Fibroblast of lung (primary cell): ENCODE results near the gene ALDH1L1. TPM values are rescaled to one million over a fixed set of nuclear protein-coding genes. Genes with fewer than 3 reads are reported as not detected.

Experiments used
- DNase-seq, 2 donors: peaks; one replicate each; pipeline versions ENCODE4 v3.0.0 to v3.0.0-alpha.2; 2010; ENCODE audit warnings: low read depth in 2 of 2
- H2AFZ ChIP-seq: 2 replicates; pipeline ENCODE4 v1.5.1; 2012; ENCODE audit warnings: low read length, control low read depth, inconsistent platforms
- H3K27ac ChIP-seq: 2 replicates; pipeline ENCODE4 v1.5.1; 2011; ENCODE audit warnings: low read length, control low read depth; ENCODE audit not compliant: insufficient read depth
- H3K27me3 ChIP-seq: 2 replicates; pipeline ENCODE4 v1.5.1; 2011; ENCODE audit warnings: mild to moderate bottlenecking, low read length; ENCODE audit not compliant: control insufficient read depth, insufficient read depth
- H3K36me3 ChIP-seq: 2 replicates; pipeline ENCODE4 v1.5.1; 2011; ENCODE audit warnings: low read length; ENCODE audit not compliant: control insufficient read depth, insufficient read depth
- H3K4me1 ChIP-seq: 2 replicates; pipeline ENCODE4 v1.5.1; 2011; ENCODE audit warnings: low read length; ENCODE audit not compliant: control insufficient read depth, insufficient read depth; ENCODE audit errors: extremely low read depth
- H3K4me2 ChIP-seq: 2 replicates; pipeline ENCODE4 v1.5.1; 2011; ENCODE audit warnings: low read length, control low read depth; ENCODE audit not compliant: insufficient read depth; ENCODE audit errors: extremely low read depth
- H3K4me3 ChIP-seq, 4 experiments: fragments of 200-600 bp in 1 of 4; sonication (generic) in 1 of 4; replicated peaks in 1 of 4; 2 replicates each; pipeline ENCODE4 v1.5.1; 2011 to 2016; ENCODE audit warnings: low read length in 4 of 4, low read depth in 3 of 4, mild to moderate bottlenecking in 3 of 4, control low read depth in 2 of 4, inconsistent platforms in 1 of 4, mixed read lengths in 1 of 4; ENCODE audit not compliant: insufficient read depth in 1 of 4; ENCODE audit errors: control extremely low read depth in 1 of 4
- H3K79me2 ChIP-seq: 2 replicates; pipeline ENCODE4 v1.5.1; 2012; ENCODE audit warnings: mild to moderate bottlenecking, low read length, inconsistent platforms; ENCODE audit not compliant: control insufficient read depth, insufficient read depth
- H3K9ac ChIP-seq: 2 replicates; pipeline ENCODE4 v1.5.1; 2011; ENCODE audit warnings: mild to moderate bottlenecking, low read length, control low read depth; ENCODE audit not compliant: insufficient read depth
- H3K9me3 ChIP-seq: 2 replicates; pipeline ENCODE4 v1.5.1; 2012; ENCODE audit warnings: low read depth, low read length; ENCODE audit not compliant: control insufficient read depth, insufficient read depth
- H4K20me1 ChIP-seq: 2 replicates; pipeline ENCODE4 v1.5.1; 2011; ENCODE audit warnings: low read length; ENCODE audit not compliant: control insufficient read depth, insufficient read depth; ENCODE audit errors: extremely low read depth
- EZH2 ChIP-seq: IDR thresholded peaks from 2 replicates; pipeline ENCODE4 v1.5.1; 2012; ENCODE audit warnings: low read length, control low read depth, mild to moderate bottlenecking; ENCODE audit errors: missing control alignments
- polyA plus RNA-seq, 2 donors: library from polyadenylated mRNA; depleted of rRNA in 1 of 2; stranded (reverse) in 1 of 2; unstranded in 1 of 2; fragments of >200 nt; gene quantifications; 2 replicates each; pipeline ENCODE4 v1.2.1, GENCODE V29; 2011 to 2012; ENCODE audit warnings: missing spikeins in 1 of 2
- total RNA-seq: library from RNA; depleted of rRNA; stranded (reverse); fragments of >200 nt; gene quantifications from 2 replicates; pipeline ENCODE4 v1.2.1, GENCODE V29; 2014
- TF ChIP-seq, protein P1 (sequence below), 2 donors: IDR thresholded peaks in 1 of 2; conservative IDR thresholded peaks in 1 of 2; 1 replicate in 1 of 2; 2 replicates in 1 of 2; pipeline ENCODE4 v1.5.1; 2011 to 2012; ENCODE audit warnings: low read length in 2 of 2, control low read depth in 1 of 2, inconsistent platforms in 1 of 2, low read depth in 1 of 2, mild to moderate bottlenecking in 1 of 2

ALDH1L1 gene
- total and polyA plus RNA-seq, 2 donors (not counting 1 experiment from before 2014, with no cell fraction given) = not detected

DNA sequence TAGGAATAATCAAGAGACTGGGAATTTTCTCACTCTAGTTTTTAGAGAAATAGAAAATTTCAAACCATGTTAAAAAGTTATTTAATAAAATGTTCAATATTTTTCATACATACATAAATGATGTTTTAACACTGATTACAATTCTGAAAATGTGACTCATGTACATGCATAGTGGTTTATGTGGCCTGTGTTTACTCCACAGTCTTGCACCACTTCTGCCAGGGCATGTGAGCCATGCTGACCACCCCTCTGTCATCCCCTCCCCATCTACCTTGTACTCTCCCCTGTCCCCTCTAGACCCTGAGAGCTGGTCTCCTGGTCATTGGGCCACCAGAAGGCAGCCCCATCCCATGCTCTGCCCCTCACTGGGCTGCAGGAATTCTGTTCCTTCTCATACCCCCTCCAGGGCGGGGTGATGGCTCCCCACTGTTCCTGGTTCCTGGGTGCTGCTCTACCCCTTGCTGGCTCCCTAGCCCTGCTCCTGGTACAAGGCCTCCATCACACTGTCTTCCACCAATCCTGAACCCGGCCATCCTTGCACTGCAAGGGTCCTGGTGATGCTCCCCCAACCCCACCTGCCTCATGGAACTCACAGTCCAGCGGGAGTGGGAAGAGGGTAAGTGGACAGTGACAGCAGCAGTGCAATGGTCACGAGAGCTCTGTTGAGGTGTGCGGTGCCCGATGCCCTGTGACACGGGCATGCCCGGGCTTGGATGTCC lies 72.3 kb downstream of the ALDH1L1 start:
- H2AFZ ChIP-seq = no peak overlapping the region
- no peak overlapping the region for H3K4me3 ChIP-seq
- H3K4me1 ChIP-seq = no peaks in the 10 kb centered on the region
- no peaks in the 10 kb centered on the region for H3K36me3 ChIP-seq
- no peak for DNase-seq
- no peak overlapping the region for H3K27ac ChIP-seq
- H3K27me3 ChIP-seq = peaks cover 2% of the 10 kb centered on the region
- no peaks in the 10 kb centered on the region for H4K20me1 ChIP-seq
- no peaks in the 10 kb centered on the region for H3K9me3 ChIP-seq
- no peak for TF ChIP-seq EZH2
- TF ChIP-seq, protein P1, sequence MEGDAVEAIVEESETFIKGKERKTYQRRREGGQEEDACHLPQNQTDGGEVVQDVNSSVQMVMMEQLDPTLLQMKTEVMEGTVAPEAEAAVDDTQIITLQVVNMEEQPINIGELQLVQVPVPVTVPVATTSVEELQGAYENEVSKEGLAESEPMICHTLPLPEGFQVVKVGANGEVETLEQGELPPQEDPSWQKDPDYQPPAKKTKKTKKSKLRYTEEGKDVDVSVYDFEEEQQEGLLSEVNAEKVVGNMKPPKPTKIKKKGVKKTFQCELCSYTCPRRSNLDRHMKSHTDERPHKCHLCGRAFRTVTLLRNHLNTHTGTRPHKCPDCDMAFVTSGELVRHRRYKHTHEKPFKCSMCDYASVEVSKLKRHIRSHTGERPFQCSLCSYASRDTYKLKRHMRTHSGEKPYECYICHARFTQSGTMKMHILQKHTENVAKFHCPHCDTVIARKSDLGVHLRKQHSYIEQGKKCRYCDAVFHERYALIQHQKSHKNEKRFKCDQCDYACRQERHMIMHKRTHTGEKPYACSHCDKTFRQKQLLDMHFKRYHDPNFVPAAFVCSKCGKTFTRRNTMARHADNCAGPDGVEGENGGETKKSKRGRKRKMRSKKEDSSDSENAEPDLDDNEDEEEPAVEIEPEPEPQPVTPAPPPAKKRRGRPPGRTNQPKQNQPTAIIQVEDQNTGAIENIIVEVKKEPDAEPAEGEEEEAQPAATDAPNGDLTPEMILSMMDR (conservative IDR thresholded peaks at IDR 0.05 in 1 of 2, IDR thresholded peaks at IDR 0.05 in 1 of 2; ENCODE audit: low read depth in 1 of 2, low read length in 2 of 2) = no peak
- H3K79me2 ChIP-seq = no peaks in the 10 kb centered on the region
- H3K9ac ChIP-seq = no peak overlapping the region
- H3K4me2 ChIP-seq = no peak overlapping the region

DNA sequence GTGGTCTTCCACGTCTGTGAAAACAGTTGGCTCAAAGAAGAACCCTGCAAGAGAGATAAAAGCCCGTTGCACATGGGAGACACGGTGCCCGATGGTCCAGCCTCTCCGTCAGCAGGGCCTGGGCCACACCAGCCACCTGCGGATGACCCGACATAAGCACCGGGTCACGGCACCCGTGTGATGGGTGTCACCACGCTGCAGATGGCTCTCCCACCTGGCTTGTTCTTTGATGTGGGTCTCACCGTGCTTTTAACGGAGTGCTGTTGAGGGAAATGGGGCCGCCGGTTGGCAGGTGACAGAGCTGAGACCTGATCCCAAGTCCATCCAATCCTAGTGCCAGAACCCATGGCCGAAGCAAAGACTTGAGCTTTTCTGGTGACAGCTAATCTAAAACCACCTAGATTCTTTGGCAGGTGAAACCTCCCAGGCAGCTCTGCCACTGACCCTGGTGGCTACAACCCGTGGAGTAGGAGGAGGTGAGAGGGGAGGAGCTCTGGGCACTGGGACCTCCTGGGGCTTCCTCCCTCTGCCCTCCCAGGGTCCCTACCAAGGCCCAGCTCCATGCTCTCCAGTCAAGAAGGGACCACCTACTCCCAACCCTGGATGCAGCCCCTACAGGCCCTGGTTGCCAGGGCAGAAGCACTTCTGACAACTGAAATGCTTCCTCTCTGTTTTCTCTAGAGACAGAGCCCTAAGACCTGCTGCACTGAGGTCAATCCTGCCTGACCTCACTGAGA lies 73.0 kb downstream of the ALDH1L1 start:
- Histone ChIP-seq H3K9ac (no peak overlapping the region), H2AFZ (no peak overlapping the region), H3K79me2 (no peaks in the 10 kb centered on the region), H3K4me1 (no peaks in the 10 kb centered on the region), H3K27me3 (peaks cover 2% of the 10 kb centered on the region), H3K36me3 (no peaks in the 10 kb centered on the region), H3K4me3 (no peak overlapping the region), H3K4me2 (no peak overlapping the region), H3K9me3 (no peaks in the 10 kb centered on the region), H3K27ac (no peak overlapping the region), H4K20me1 (no peaks in the 10 kb centered on the region)
- TF ChIP-seq EZH2 = no peak
- TF ChIP-seq, protein P1 (conservative IDR thresholded peaks at IDR 0.05 in 1 of 2, IDR thresholded peaks at IDR 0.05 in 1 of 2; ENCODE audit: low read depth in 1 of 2, low read length in 2 of 2) = no peak
- no peak for DNase-seq

DNA sequence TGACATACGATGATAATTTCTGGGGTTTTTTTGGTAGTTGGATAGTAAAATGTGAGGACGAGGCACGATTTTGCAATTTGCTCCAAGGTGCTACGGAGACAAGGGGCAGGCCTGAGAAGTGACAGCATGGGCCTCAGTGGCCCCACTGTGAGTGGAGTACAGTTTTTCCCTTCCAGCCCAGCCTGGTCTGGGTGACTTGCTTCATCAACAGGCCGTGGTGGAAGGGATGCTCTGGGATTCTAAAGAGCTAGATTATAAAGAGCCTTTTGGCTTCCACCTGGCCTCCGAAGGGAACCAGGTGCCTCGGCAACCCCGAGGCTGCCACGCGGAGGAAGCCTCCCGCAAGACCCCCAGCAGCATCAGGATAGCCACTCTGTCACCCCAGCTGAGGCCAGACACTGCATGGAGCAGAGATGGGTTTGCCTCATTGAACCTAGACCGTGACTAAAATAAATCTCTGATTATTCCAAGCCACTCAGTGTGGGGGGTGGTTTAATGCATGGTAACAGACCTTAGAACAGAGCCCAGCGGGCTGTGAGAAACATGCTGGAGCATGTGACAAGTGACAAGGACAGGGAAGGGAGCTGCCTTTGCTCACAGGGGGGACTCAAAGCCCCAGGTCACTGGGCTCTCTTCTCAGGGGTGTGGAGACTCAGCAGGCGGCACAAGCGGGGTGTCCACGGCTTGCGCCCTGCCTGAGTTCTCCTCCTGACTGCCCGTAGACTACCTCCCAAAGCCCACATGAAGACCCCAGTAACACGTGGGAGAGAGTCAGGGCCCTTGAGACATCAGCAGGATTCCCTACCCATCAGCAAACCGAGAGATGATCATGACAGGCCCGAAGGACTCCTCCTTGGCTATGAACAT lies 73.8 kb downstream of the ALDH1L1 start:
- Histone ChIP-seq H2AFZ (no peak overlapping the region), H3K27ac (no peak overlapping the region), H3K4me3 (no peak overlapping the region), H4K20me1 (no peaks in the 10 kb centered on the region), H3K79me2 (no peaks in the 10 kb centered on the region), H3K9ac (no peak overlapping the region), H3K27me3 (peaks cover 2% of the 10 kb centered on the region), H3K36me3 (no peaks in the 10 kb centered on the region), H3K4me1 (no peaks in the 10 kb centered on the region), H3K4me2 (no peak overlapping the region), H3K9me3 (no peaks in the 10 kb centered on the region)
- TF ChIP-seq, protein P1 (conservative IDR thresholded peaks at IDR 0.05 in 1 of 2, IDR thresholded peaks at IDR 0.05 in 1 of 2; ENCODE audit: low read depth in 1 of 2, low read length in 2 of 2) = no peak
- no peak for TF ChIP-seq EZH2
- DNase-seq = no peak
